Measurements from ENCODE around the gene GAS7.

Gene GAS7

GRCh38 chr17:10121971-10122707, 76.3 kb downstream of the GAS7 start:
- peak; percentile 70 for DNase-seq (ENCODE audit: low read depth)

GRCh38 chr17:10120749-10121148, 77.7 kb downstream of the GAS7 start:
- no peak for TF ChIP-seq CTCF (IDR thresholded peaks at IDR 0.05; ENCODE audit: insufficient read depth, low read depth, low read length, missing control alignments)
- H3K4me3 ChIP-seq (ENCODE audit: low read depth, low read length) = no peak overlapping the region
- no peak for DNase-seq (ENCODE audit: low read depth)

More at GRCh38 chr17:10121971-10122707, 76.3 kb downstream of the GAS7 start:
- H3K4me3 ChIP-seq (ENCODE audit: low read depth, low read length) = no peak overlapping the region
- no peak for TF ChIP-seq CTCF (IDR thresholded peaks at IDR 0.05; ENCODE audit: insufficient read depth, low read depth, low read length, missing control alignments)

- no peak for TF ChIP-seq CTCF (IDR thresholded peaks at IDR 0.05; ENCODE audit: insufficient read depth, low read depth, low read length, missing control alignments)
- no peak overlapping the region for H3K4me3 ChIP-seq (ENCODE audit: low read depth, low read length)
These were observed 78.3 kb downstream of the GAS7 start for GRCh38 chr17:10120109-10120485.

GRCh38 chr17:10119203-10120108, 79.0 kb downstream of the GAS7 start:
- peak; percentile 61 for DNase-seq (ENCODE audit: low read depth)
- TF ChIP-seq CTCF (IDR thresholded peaks at IDR 0.05; ENCODE audit: insufficient read depth, low read depth, low read length, missing control alignments) = no peak
- H3K4me3 ChIP-seq (ENCODE audit: low read depth, low read length) = no peak overlapping the region

More at GRCh38 chr17:10120109-10120485, 78.3 kb downstream of the GAS7 start:
- no peak for DNase-seq (ENCODE audit: low read depth)

- TF ChIP-seq CTCF (IDR thresholded peaks at IDR 0.05; ENCODE audit: insufficient read depth, low read depth, low read length, missing control alignments) = no peak
- H3K4me3 ChIP-seq (ENCODE audit: low read depth, low read length) = no peak overlapping the region
- DNase-seq (ENCODE audit: low read depth) = peak; percentile 43
These were observed 79.6 kb downstream of the GAS7 start for GRCh38 chr17:10118788-10119130.

GRCh38 chr17:10117581-10118001, 80.8 kb downstream of the GAS7 start:
- TF ChIP-seq CTCF (IDR thresholded peaks at IDR 0.05; ENCODE audit: insufficient read depth, low read depth, low read length, missing control alignments) = no peak
- H3K4me3 ChIP-seq (ENCODE audit: low read depth, low read length) = no peak overlapping the region
- no peak for DNase-seq (ENCODE audit: low read depth)

All from GM12865 (cell line).